Smooth muscle cell (in vitro differentiated cells): ENCODE results near the gene MYADML2. TPM values are rescaled to one million over a fixed set of nuclear protein-coding genes. Genes with fewer than 3 reads are reported as not detected.

Source experiments
- DNase-seq: peaks from one replicate; lab custom pipeline; 2025; ENCODE audit not compliant: unreplicated experiment; lab: John Stamatoyannopoulos, UW
- H2AFZ ChIP-seq: fragments of 200-600 bp; sonication (generic); 2 replicates; pipeline ENCODE4 v1.6.0; 2016; ENCODE audit warnings: antibody characterized with exemption, low read depth, mild to moderate bottlenecking
- H3F3A ChIP-seq: fragments of 200-600 bp; sonication (generic); 2 replicates; pipeline ENCODE4 v1.6.0; 2017; ENCODE audit warnings: antibody characterized with exemption, low read depth
- H3K27ac ChIP-seq: fragments of 200-600 bp; sonication (generic); 2 replicates; pipeline ENCODE4 v1.5.1; 2016; ENCODE audit warnings: low read depth, mild to moderate bottlenecking
- H3K27me3 ChIP-seq: fragments of 200-600 bp; sonication (generic); 2 replicates; pipeline ENCODE4 v1.6.1; 2016; ENCODE audit warnings: low read depth, mild to moderate bottlenecking
- H3K36me3 ChIP-seq: fragments of 200-600 bp; sonication (generic); 2 replicates; pipeline ENCODE4 v1.5.1; 2016; ENCODE audit warnings: low read depth
- H3K4me1 ChIP-seq: fragments of 200-600 bp; sonication (generic); 2 replicates; pipeline ENCODE4 v1.5.1; 2016; ENCODE audit warnings: low read depth
- H3K4me2 ChIP-seq: fragments of 200-600 bp; sonication (generic); 2 replicates; pipeline ENCODE4 v1.6.0; 2016; ENCODE audit warnings: mild to moderate bottlenecking
- H3K4me3 ChIP-seq: fragments of 200-600 bp; sonication (generic); 2 replicates; pipeline ENCODE4 v1.5.1; 2016; ENCODE audit warnings: mild to moderate bottlenecking
- H3K79me2 ChIP-seq: fragments of 200-600 bp; sonication (generic); 2 replicates; pipeline ENCODE4 v1.6.0; 2016; ENCODE audit warnings: low read depth, mild to moderate bottlenecking
- H3K9ac ChIP-seq: fragments of 200-600 bp; sonication (generic); 2 replicates; pipeline ENCODE4 v1.6.0; 2016; ENCODE audit warnings: low read depth
- H3K9me3 ChIP-seq: fragments of 200-600 bp; sonication (generic); replicated peaks from 2 replicates; pipeline ENCODE4 v1.5.1; 2016; ENCODE audit warnings: low read depth
- H4K20me1 ChIP-seq: fragments of 200-600 bp; sonication (generic); 2 replicates; pipeline ENCODE4 v1.6.0; 2016; ENCODE audit warnings: low read depth
- WGBS: methylation state at CpG from one replicate; pipeline ENCODE4 v1.1.7; 2016; ENCODE audit warnings: low lambda C conversion rate; 5-methylcytosine and 5-hydroxymethylcytosine counted together
- polyA plus RNA-seq: library from polyadenylated mRNA; unstranded; fragments of >200 nt; fragmentation: Nextera tagmentation; extraction: Ambion mirVana; gene quantifications from 2 replicates; pipeline ENCODE4 v1.2.1, GENCODE V29; 2016
- total RNA-seq: library from RNA; depleted of rRNA; stranded (reverse); fragments of >200 nt; gene quantifications from 2 replicates; pipeline ENCODE4 v1.2.3, GENCODE V29; 2014
- TF ChIP-seq, protein P1 (sequence below): fragments of 200-600 bp; sonication (generic); IDR thresholded peaks from 2 replicates; pipeline ENCODE4 v1.5.1; 2017; ENCODE audit warnings: borderline replicate concordance, mild to moderate bottlenecking, antibody characterized with exemption; ENCODE audit not compliant: insufficient read depth, poor library complexity, severe bottlenecking

MYADML2 gene
- total and polyA plus RNA-seq, 2 experiments from 2014 or later: not detected

GRCh38 chr17:81915331-81915730, 31.7 kb downstream of the MYADML2 start:
- H3K27ac ChIP-seq: no peak overlapping the region
- H4K20me1 ChIP-seq: peaks cover 68% of the 10 kb centered on the region
- H3K4me3 ChIP-seq: no peak overlapping the region
- peaks cover 5% of the 10 kb centered on the region for H3K4me1 ChIP-seq
- peaks cover 43% of the 10 kb centered on the region for H3K79me2 ChIP-seq
- H2AFZ ChIP-seq: no peak overlapping the region
- H3F3A ChIP-seq: peaks cover 13% of the 10 kb centered on the region
- 97% methylated on average over 12 of the region's 12 CpGs for WGBS
- H3K9me3 ChIP-seq: no peaks in the 10 kb centered on the region
- H3K36me3 ChIP-seq: no peaks in the 10 kb centered on the region
- TF ChIP-seq, protein P1, sequence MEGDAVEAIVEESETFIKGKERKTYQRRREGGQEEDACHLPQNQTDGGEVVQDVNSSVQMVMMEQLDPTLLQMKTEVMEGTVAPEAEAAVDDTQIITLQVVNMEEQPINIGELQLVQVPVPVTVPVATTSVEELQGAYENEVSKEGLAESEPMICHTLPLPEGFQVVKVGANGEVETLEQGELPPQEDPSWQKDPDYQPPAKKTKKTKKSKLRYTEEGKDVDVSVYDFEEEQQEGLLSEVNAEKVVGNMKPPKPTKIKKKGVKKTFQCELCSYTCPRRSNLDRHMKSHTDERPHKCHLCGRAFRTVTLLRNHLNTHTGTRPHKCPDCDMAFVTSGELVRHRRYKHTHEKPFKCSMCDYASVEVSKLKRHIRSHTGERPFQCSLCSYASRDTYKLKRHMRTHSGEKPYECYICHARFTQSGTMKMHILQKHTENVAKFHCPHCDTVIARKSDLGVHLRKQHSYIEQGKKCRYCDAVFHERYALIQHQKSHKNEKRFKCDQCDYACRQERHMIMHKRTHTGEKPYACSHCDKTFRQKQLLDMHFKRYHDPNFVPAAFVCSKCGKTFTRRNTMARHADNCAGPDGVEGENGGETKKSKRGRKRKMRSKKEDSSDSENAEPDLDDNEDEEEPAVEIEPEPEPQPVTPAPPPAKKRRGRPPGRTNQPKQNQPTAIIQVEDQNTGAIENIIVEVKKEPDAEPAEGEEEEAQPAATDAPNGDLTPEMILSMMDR: no peak
- no peak overlapping the region for H3K9ac ChIP-seq
- DNase-seq: no peak
- no peak overlapping the region for H3K4me2 ChIP-seq
- H3K27me3 ChIP-seq: no peaks in the 10 kb centered on the region

DNA sequence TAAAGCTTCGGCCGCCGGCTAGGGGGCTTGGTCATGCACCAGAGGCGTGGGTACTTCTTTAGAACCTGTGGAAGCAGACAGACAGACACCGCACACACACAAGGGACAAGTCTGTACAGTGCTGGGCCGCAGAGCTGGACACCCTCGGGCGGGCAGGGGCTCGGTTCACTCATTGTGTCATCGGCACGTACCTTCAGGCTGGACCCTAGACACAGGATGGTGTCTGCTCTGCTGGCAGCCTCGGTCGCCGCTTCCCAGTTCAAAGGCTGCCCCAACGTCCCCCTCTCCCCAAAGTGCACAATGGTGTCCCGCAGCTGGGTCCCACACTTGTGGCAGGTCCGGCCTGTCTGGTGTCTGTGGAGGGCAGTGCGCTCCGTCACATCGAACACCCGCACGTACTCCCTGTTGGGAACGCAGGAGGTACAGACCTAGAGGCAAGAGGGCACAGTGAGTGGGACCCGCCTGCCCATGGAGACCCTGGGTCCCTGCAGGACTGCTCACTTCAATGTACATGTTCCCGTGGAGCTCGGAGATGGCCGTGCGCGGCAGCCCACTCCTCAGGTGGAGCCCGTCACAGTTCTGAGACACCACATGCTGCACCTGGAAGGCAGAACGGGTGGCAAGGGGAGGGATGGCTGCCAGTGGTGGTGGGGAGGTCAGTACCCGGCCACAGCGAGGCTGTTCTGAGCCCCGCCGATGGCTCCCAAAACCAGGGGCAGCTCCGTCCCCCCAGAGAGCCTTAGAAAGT, 32.8 kb downstream of the MYADML2 start:
- Histone ChIP-seq H3K4me2 (no peak overlapping the region), H4K20me1 (peaks cover 68% of the 10 kb centered on the region), H3K36me3 (no peaks in the 10 kb centered on the region), H3F3A (peaks cover 13% of the 10 kb centered on the region), H3K4me3 (no peak overlapping the region), H3K27ac (no peak overlapping the region), H2AFZ (no peak overlapping the region), H3K4me1 (peaks cover 7% of the 10 kb centered on the region), H3K9me3 (no peaks in the 10 kb centered on the region), H3K9ac (no peak overlapping the region), H3K79me2 (peaks cover 38% of the 10 kb centered on the region), H3K27me3 (no peaks in the 10 kb centered on the region)
- DNase-seq: no peak
- TF ChIP-seq, protein P1: no peak
- 96% methylated on average over 36 of the region's 36 CpGs for whole genome bisulfite sequencing

DNA sequence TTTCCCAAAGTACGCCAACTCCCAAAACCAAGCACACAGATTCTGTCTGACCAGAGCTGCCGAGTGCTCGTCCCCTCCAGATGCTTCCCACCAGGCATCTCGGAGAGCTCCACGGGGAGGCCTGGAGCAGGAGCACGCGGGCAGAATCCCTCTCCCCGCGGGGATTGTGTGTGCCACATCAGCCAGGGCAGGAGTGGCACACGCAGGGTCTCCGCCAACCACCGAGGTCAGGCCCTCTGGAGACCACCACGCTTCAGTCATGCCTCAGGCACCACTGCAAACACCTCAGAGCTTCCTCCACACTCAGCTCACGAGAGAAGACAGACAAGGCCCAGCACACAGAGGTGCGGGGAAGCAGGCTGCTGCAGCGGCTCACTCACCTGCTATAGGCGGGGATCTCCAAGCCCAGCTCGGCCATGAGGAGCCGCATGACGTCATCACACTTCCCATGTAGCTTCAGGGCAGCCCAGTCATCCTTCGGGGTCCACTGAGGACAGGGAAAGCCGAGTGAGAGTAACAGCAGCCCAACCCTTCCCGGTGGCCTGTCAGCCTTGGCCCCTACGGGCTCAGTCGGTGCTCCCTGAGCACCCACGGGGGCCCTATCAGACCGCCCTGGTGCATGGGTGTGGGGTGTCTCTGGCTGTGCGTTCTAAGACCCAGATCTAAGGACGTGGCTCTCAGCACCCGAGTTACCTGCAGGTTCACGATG, 33.5 kb downstream of the MYADML2 start:
- H3K4me2 ChIP-seq: no peak overlapping the region
- H3K27me3 ChIP-seq: no peaks in the 10 kb centered on the region
- H3K27ac ChIP-seq: no peak overlapping the region
- no peaks in the 10 kb centered on the region for H3K36me3 ChIP-seq
- no peaks in the 10 kb centered on the region for H3K9me3 ChIP-seq
- 94% methylated on average over 31 of the region's 31 CpGs for WGBS
- H3F3A ChIP-seq: peaks cover 13% of the 10 kb centered on the region
- no peak overlapping the region for H3K4me3 ChIP-seq
- H3K4me1 ChIP-seq: peaks cover 7% of the 10 kb centered on the region
- H3K79me2 ChIP-seq: peaks cover 33% of the 10 kb centered on the region
- no peak overlapping the region for H3K9ac ChIP-seq
- DNase-seq: no peak
- H4K20me1 ChIP-seq: peaks cover 64% of the 10 kb centered on the region
- H2AFZ ChIP-seq: no peak overlapping the region
- TF ChIP-seq, protein P1: no peak
